Sigmoid colon (tissue), 7 donors: ENCODE data around the gene CRABP1. TPM values are rescaled to one million over a fixed set of nuclear protein-coding genes. Genes with fewer than 3 reads are reported as not detected.
"Not testable (repeated sequence)": the region's sequence is repeated elsewhere in the genome, so short reads cannot be mapped to it uniquely, and the experiment has no call there.

Experiments
- DNase-seq: peaks from one replicate; pipeline ENCODE4 v3.0.0-alpha.2; 2019
- H3K27ac ChIP-seq, 4 donors: fragments of 200-600 bp; sonication (generic); one replicate each; pipeline ENCODE4 v1.5.1; 2016 to 2019; ENCODE audit warnings: mild to moderate bottlenecking in 1 of 4
- H3K27me3 ChIP-seq, 3 donors: fragments of 200-600 bp; sonication (generic); one replicate each; pipeline ENCODE4 v1.5.1; 2019; ENCODE audit warnings: mild to moderate bottlenecking in 1 of 3
- H3K36me3 ChIP-seq, 4 donors: fragments of 200-600 bp; sonication (generic); one replicate each; pipeline ENCODE4 v1.5.1; 2016 to 2019
- H3K4me1 ChIP-seq, 4 donors: fragments of 200-600 bp; sonication (generic); one replicate each; pipeline ENCODE4 v1.5.1; 2017 to 2019
- H3K4me3 ChIP-seq, 4 donors: fragments of 200-600 bp; sonication (generic); one replicate each; pipeline ENCODE4 v1.5.1; 2017 to 2019; ENCODE audit warnings: mild to moderate bottlenecking in 2 of 4, moderate library complexity in 1 of 4
- H3K9me3 ChIP-seq, 4 donors: fragments of 200-600 bp in 3 of 4; sonication (generic) in 3 of 4; one replicate each; pipeline versions ENCODE4 v1.5.1 to v1.6.1; 2013 to 2019
- CTCF ChIP-seq, 4 experiments: fragments of 450-650 bp in 3 of 4; fragments of 200-600 bp in 1 of 4; IDR thresholded peaks; one replicate each; pipeline ENCODE4 v1.5.1; 2016 to 2019; ENCODE audit warnings: antibody characterized with exemption in 4 of 4, mild to moderate bottlenecking in 3 of 4, moderate library complexity in 2 of 4
- EP300 ChIP-seq, 4 donors: sonication (generic); formaldehyde crosslinking; IDR thresholded peaks; one replicate each; pipeline ENCODE4 v1.6.1; 2017; ENCODE audit warnings: antibody characterized with exemption in 4 of 4
- POLR2A ChIP-seq, 2 donors: fragments of 450-650 bp; IDR thresholded peaks; one replicate each; pipeline ENCODE4 v1.6.1; 2016; ENCODE audit warnings: antibody characterized with exemption in 2 of 2, mild to moderate bottlenecking in 2 of 2, moderate library complexity in 2 of 2
- POLR2AphosphoS5 ChIP-seq, 4 donors: sonication (generic); formaldehyde crosslinking; IDR thresholded peaks; one replicate each; pipeline ENCODE4 v1.6.1; 2017; ENCODE audit warnings: antibody characterized with exemption in 4 of 4
- WGBS, 2 donors: extraction: QIAGEN DNeasy Blood & Tissue Kit; methylation state at CpG; one replicate each; pipeline ENCODE4 v1.1.7; 2013; 5-methylcytosine and 5-hydroxymethylcytosine counted together
- intact Hi-C: fragments of 100-400 bp; cut with DNase I; formaldehyde crosslinking; loops from one replicate; pipeline ENCODE4 v1.15.1; 2023
- polyA plus RNA-seq, 3 donors: library from polyadenylated mRNA; stranded (reverse); fragments of 200-250 nt; gene quantifications; one replicate each; pipeline ENCODE4 v1.2.3, GENCODE V29; 2013
- total RNA-seq, 4 donors: library from RNA; depleted of rRNA; stranded (reverse); fragments of >200 nt; gene quantifications; one replicate each; pipeline ENCODE4 v1.1.0, GENCODE V29; 2016
- donor health status: healthy with polysubstance abuse.
- donor health status: Bipolar disorder and iron deficiency.
- donor health status: healthy.

Gene CRABP1
- total and polyA plus RNA-seq, 7 donors = 2.1 to 8.2 (median 4.5) TPM; not detected in 2

GRCh38 chr15:78370013-78370412 is 29.9 kb downstream of the CRABP1 start:
- no peak overlapping the region for H3K4me3 ChIP-seq
- H3K36me3 ChIP-seq = no peaks in the 10 kb centered on the region
- no peaks in the 10 kb centered on the region for H3K9me3 ChIP-seq
- 89 to 91% methylated on average over 6 of the region's 6 CpGs for WGBS, 2 donors
- H3K27ac ChIP-seq = no peak overlapping the region
- intact Hi-C loops = no loop called here
- DNase-seq = no peak
- no peaks in the 10 kb centered on the region for H3K27me3 ChIP-seq
- TF ChIP-seq POLR2A (IDR thresholded peaks at IDR 0.05) (no peak), EP300 (IDR thresholded peaks at IDR 0.05) (no peak), CTCF (IDR thresholded peaks at IDR 0.05) (no peak), POLR2AphosphoS5 (IDR thresholded peaks at IDR 0.05) (no peak)
- peaks cover 0 to 18% (median 3%) of the 10 kb centered on the region in 4 donors for H3K4me1 ChIP-seq

- Histone ChIP-seq H3K4me1 (peaks cover 0 to 11% (median 0%) of the 10 kb centered on the region in 4 donors), H3K9me3 (no peaks in the 10 kb centered on the region), H3K27me3 (no peaks in the 10 kb centered on the region), H3K4me3 (no peak overlapping the region), H3K27ac (no peak overlapping the region), H3K36me3 (no peaks in the 10 kb centered on the region)
- DNase-seq = no peak
- intact Hi-C loops = no loop called here
- 21 to 68% methylated on average over 5 of the region's 5 CpGs for WGBS, 2 donors
- TF ChIP-seq POLR2AphosphoS5 (IDR thresholded peaks at IDR 0.05) (no peak), POLR2A (IDR thresholded peaks at IDR 0.05) (no peak), EP300 (IDR thresholded peaks at IDR 0.05) (no peak), CTCF (IDR thresholded peaks at IDR 0.05) (no peak)
Observed at GRCh38 chr15:78372880-78373279, 32.7 kb downstream of the CRABP1 start.

- no peak overlapping the region for H3K4me3 ChIP-seq
- no peaks in the 10 kb centered on the region for H3K9me3 ChIP-seq
- H3K36me3 ChIP-seq = no peaks in the 10 kb centered on the region
- intact Hi-C loops = no loop called here
- WGBS, 2 donors = 23 to 53% methylated on average over 14 of the region's 14 CpGs
- TF ChIP-seq CTCF (IDR thresholded peaks at IDR 0.05) = no peak
- TF ChIP-seq POLR2A (IDR thresholded peaks at IDR 0.05) = no peak
- TF ChIP-seq POLR2AphosphoS5 (IDR thresholded peaks at IDR 0.05) = no peak
- no peak for TF ChIP-seq EP300 (IDR thresholded peaks at IDR 0.05)
- H3K27ac ChIP-seq = no peak overlapping the region
- H3K4me1 ChIP-seq = peaks cover 0 to under 1% (median 0%) of the 10 kb centered on the region in 4 donors
- DNase-seq = no peak
- H3K27me3 ChIP-seq = no peaks in the 10 kb centered on the region
Observed at GRCh38 chr15:78374436-78375393, 34.6 kb downstream of the CRABP1 start.

GRCh38 chr15:78380143-78380542 is 40.0 kb downstream of the CRABP1 start:
- DNase-seq, H3K27me3 ChIP-seq, intact Hi-C loops, H3K36me3 ChIP-seq, H3K9me3 ChIP-seq, H3K4me3 ChIP-seq, H3K27ac ChIP-seq, H3K4me1 ChIP-seq: not testable (repeated sequence)
- WGBS, 2 donors = 71 to 73% methylated on average over 1 of the region's 1 CpG

- Histone ChIP-seq H3K27me3 (no peaks in the 10 kb centered on the region), H3K4me3 (no peak overlapping the region), H3K4me1 (peaks cover 0 to 8% (median 6%) of the 10 kb centered on the region in 4 donors), H3K9me3 (no peaks in the 10 kb centered on the region), H3K27ac (no peak overlapping the region), H3K36me3 (no peaks in the 10 kb centered on the region)
- intact Hi-C loops = no loop called here
- WGBS, 2 donors = 87 to 93% methylated on average over 7 of the region's 7 CpGs
- DNase-seq = no peak
- TF ChIP-seq POLR2A (IDR thresholded peaks at IDR 0.05) (no peak), EP300 (IDR thresholded peaks at IDR 0.05) (no peak), CTCF (IDR thresholded peaks at IDR 0.05) (no peak), POLR2AphosphoS5 (IDR thresholded peaks at IDR 0.05) (no peak)
Observed at GRCh38 chr15:78382114-78382880, 42.1 kb downstream of the CRABP1 start.
